Dermis blood vessel endothelial cell (primary cell): ENCODE data around the gene C8B. TPM values are rescaled to one million over a fixed set of nuclear protein-coding genes. Genes with fewer than 3 reads are reported as not detected.

Experiments used
- DNase-seq: peaks from one replicate; pipeline ENCODE4 v3.0.0; 2010
- total RNA-seq: library from RNA; depleted of rRNA; stranded (reverse); fragments of >200 nt; gene quantifications from 2 replicates; pipeline ENCODE4 v1.2.3, GENCODE V29; 2014

Gene C8B
- total RNA-seq, 1 donor from 2014 or later: not detected

- no peak for DNase-seq
These were observed 68.4 kb downstream of the C8B start for GRCh38 chr1:56897150-56898004.

DNA sequence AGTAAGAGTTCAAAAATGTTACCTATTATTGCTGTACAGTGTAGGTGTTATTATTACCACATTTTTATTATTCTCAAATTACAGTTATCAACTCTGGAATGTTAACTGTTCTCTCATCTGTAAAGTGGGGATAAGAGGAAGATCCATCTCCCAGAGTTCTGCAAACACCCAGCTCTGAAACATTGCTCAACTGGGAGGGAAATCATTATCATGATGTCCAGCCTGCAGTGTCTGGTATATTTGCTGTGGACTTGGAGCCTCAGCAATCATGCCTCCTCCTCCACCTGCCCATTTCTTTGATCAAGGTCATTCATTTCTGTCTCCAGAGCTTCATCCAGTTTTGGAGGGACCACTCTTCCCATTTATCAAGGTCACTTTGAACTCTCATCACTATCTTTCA lies 71.8 kb downstream of the C8B start:
- no peak for DNase-seq

DNA sequence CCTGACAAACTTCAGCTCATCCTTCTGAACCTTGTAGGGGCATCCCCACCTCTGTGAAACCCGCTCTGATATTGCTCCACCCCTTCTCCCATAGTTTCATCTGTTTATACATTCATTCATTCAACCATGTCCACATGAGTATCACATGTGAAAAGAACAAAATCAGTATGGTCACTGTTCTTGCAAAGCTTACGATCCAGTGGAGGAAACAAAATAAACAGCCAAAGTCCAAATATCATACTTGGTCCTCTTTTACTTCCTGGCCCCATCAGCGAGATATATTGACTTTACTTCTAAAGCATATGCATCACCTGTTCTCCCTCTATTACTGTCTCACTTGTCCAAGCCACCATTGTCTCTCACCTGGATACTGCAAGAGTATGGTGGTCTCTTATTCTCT lies 75.6 kb downstream of the C8B start:
- DNase-seq: no peak

GRCh38 chr1:56881417-56881816 lies 84.4 kb downstream of the C8B start:
- no peak for DNase-seq

- no peak for DNase-seq
These were observed 85.0 kb downstream of the C8B start for GRCh38 chr1:56880774-56881173.

Other genes starting within 250 kb of the C8B start
- gene FYB2, start 146.6 kb downstream of the C8B start, total RNA-seq: not detected in 2 replicates
- gene C8A, start 111.2 kb downstream of the C8B start, total RNA-seq: not detected in 2 replicates